H1 (cell line): Measurements from ENCODE around the gene RSL24D1.

Experiments
- CEBPB ChIP-seq: IDR thresholded peaks from 2 replicates; pipeline ENCODE4 v1.6.1; 2012; ENCODE audit warnings: low read depth, low read length
- CTCF ChIP-seq, 3 experiments: IDR thresholded peaks; 1 replicate in 2 of 3; 2 replicates in 1 of 3; pipeline versions ENCODE4 v1.5.1 to v1.6.1; 2011; ENCODE audit warnings: low read length in 3 of 3, mild to moderate bottlenecking in 3 of 3, inconsistent platforms in 2 of 3, low read depth in 1 of 3, moderate library complexity in 1 of 3; ENCODE audit not compliant: insufficient read depth in 1 of 3; ENCODE audit errors: control extremely low read depth in 1 of 3
- EZH2 ChIP-seq: fragments of 200-600 bp; sonication (generic); IDR thresholded peaks from 2 replicates; pipeline ENCODE4 v1.7.1; 2012; ENCODE audit warnings: low read depth, mild to moderate bottlenecking, moderate library complexity, low read length, inconsistent platforms; ENCODE audit not compliant: severe bottlenecking
- POLR2A ChIP-seq, 2 experiments: IDR thresholded peaks; 1 replicate in 1 of 2; 2 replicates in 1 of 2; pipeline ENCODE4 v1.6.1; 2011; ENCODE audit warnings: low read depth in 2 of 2, low read length in 2 of 2, mild to moderate bottlenecking in 2 of 2; ENCODE audit errors: control extremely low read depth in 1 of 2
- POLR2AphosphoS5 ChIP-seq: IDR thresholded peaks from 2 replicates; pipeline ENCODE4 v1.6.1; 2011; ENCODE audit warnings: low read depth, low read length
- RXRA ChIP-seq: IDR thresholded peaks from 2 replicates; pipeline ENCODE4 v1.6.1; 2011; ENCODE audit warnings: low read depth, mild to moderate bottlenecking, low read length, moderate library complexity; ENCODE audit not compliant: insufficient read depth
- SIX5 ChIP-seq: IDR thresholded peaks from 2 replicates; pipeline ENCODE4 v1.6.1; 2011; ENCODE audit warnings: mild to moderate bottlenecking, low read depth, low read length
- SP1 ChIP-seq: IDR thresholded peaks from 2 replicates; pipeline ENCODE4 v1.6.1; 2011; ENCODE audit warnings: low read depth, low read length
- TAF1 ChIP-seq: IDR thresholded peaks from 2 replicates; pipeline ENCODE4 v1.6.1; 2011; ENCODE audit warnings: mild to moderate bottlenecking, low read depth, low read length
- ZNF274 ChIP-seq: IDR thresholded peaks from 2 replicates; pipeline ENCODE4 v1.7.0; 2012; ENCODE audit warnings: low read length, borderline replicate concordance; ENCODE audit errors: extremely low read depth
- TF ChIP-seq, protein P1 (sequence below): IDR thresholded peaks from 2 replicates; pipeline ENCODE4 v1.6.1; 2012; ENCODE audit warnings: low read length, inconsistent platforms

DNA sequence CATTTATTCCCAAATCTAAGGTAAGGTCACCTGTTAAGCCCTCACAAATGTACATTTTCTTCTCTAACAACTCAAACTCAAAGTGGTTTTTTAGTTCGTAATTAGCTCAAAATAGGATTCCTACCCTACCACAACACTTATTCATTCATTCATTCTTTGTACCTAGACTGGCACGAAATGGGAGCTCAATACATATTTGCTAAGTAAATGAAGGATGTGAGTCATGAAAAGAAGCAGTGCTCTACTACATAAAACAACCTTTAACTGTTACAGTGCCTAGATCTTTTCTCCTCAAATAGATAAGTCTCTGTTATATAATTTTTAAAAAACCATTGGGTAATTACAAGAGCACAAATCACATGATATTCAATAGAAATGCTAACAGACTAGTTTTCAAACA lies 13.1 kb downstream of the RSL24D1 start:
- no peak for TF ChIP-seq ZNF274
- no peak for TF ChIP-seq CTCF (IDR thresholded peaks at IDR 0.05; ENCODE audit: control extremely low read depth in 1 of 3, insufficient read depth in 1 of 3, low read depth in 1 of 3, low read length in 3 of 3)
- no peak for TF ChIP-seq SIX5
- TF ChIP-seq EZH2, result no peak
- TF ChIP-seq POLR2AphosphoS5, result no peak
- TF ChIP-seq CEBPB, result no peak
- TF ChIP-seq RXRA, result no peak
- TF ChIP-seq, protein P1, sequence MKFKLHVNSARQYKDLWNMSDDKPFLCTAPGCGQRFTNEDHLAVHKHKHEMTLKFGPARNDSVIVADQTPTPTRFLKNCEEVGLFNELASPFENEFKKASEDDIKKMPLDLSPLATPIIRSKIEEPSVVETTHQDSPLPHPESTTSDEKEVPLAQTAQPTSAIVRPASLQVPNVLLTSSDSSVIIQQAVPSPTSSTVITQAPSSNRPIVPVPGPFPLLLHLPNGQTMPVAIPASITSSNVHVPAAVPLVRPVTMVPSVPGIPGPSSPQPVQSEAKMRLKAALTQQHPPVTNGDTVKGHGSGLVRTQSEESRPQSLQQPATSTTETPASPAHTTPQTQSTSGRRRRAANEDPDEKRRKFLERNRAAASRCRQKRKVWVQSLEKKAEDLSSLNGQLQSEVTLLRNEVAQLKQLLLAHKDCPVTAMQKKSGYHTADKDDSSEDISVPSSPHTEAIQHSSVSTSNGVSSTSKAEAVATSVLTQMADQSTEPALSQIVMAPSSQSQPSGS, result no peak
- no peak for TF ChIP-seq TAF1
- no peak for TF ChIP-seq POLR2A (IDR thresholded peaks at IDR 0.05; ENCODE audit: control extremely low read depth in 1 of 2, low read depth in 2 of 2, low read length in 2 of 2)
- no peak for TF ChIP-seq SP1
